GM23338 (cell line): ENCODE data around the gene DTX1. TPM values are rescaled to one million over a fixed set of nuclear protein-coding genes. Genes with fewer than 3 reads are reported as not detected.

ENCODE experiments used
- ATAC-seq: fragments of 200-7000 bp; cut with Tn5 transposase; 3 replicates; pipeline ENCODE4 v1.9.1; 2020
- DNase-seq: peaks from one replicate; pipeline ENCODE4 v3.0.0-alpha.2; 2015; ENCODE audit warnings: low spot score
- H2AFZ ChIP-seq: fragments of 200-600 bp; sonication (generic); 2 replicates; pipeline ENCODE4 v1.8.0; 2016; ENCODE audit warnings: antibody characterized with exemption, mild to moderate bottlenecking, moderate library complexity
- H3F3A ChIP-seq: fragments of 200-600 bp; sonication (generic); replicated peaks from 2 replicates; pipeline ENCODE4 v1.8.0; 2017; ENCODE audit warnings: antibody characterized with exemption, mixed run types, low read depth
- H3K27ac ChIP-seq: fragments of 200-600 bp; sonication (generic); 2 replicates; pipeline ENCODE4 v1.6.1; 2016; ENCODE audit warnings: low read depth
- H3K27me3 ChIP-seq: fragments of 200-600 bp; sonication (generic); 2 replicates; pipeline ENCODE4 v1.8.0; 2016; ENCODE audit warnings: mild to moderate bottlenecking, mixed run types, moderate library complexity; ENCODE audit not compliant: insufficient read depth
- H3K36me3 ChIP-seq: fragments of 200-600 bp; sonication (generic); 2 replicates; pipeline ENCODE4 v1.8.0; 2016; ENCODE audit warnings: mild to moderate bottlenecking; ENCODE audit not compliant: insufficient read depth
- H3K4me1 ChIP-seq: fragments of 200-600 bp; sonication (generic); 2 replicates; pipeline ENCODE4 v1.8.0; 2016; ENCODE audit warnings: mild to moderate bottlenecking, moderate library complexity; ENCODE audit not compliant: insufficient read depth
- H3K4me2 ChIP-seq: fragments of 200-600 bp; sonication (generic); 2 replicates; pipeline ENCODE4 v1.7.1; 2017; ENCODE audit warnings: mixed run types
- H3K4me3 ChIP-seq: fragments of 200-600 bp; sonication (generic); 2 replicates; pipeline ENCODE4 v1.6.1; 2016; ENCODE audit warnings: mixed run types
- H3K79me2 ChIP-seq: fragments of 200-600 bp; sonication (generic); replicated peaks from 2 replicates; pipeline ENCODE4 v1.8.0; 2017; ENCODE audit warnings: mild to moderate bottlenecking; ENCODE audit not compliant: insufficient read depth
- H3K9me2 ChIP-seq: fragments of 200-600 bp; sonication (generic); 2 replicates; pipeline ENCODE4 v1.8.0; 2017; ENCODE audit not compliant: insufficient read depth
- H4K20me1 ChIP-seq: fragments of 200-600 bp; sonication (generic); replicated peaks from 2 replicates; pipeline ENCODE4 v1.8.0; 2017; ENCODE audit warnings: mild to moderate bottlenecking; ENCODE audit not compliant: insufficient read depth
- H3K27ac Mint-ChIP-seq: 2 replicates; pipeline ENCODE4 v1.8.0; 2020; ENCODE audit warnings: inconsistent platforms, mild to moderate bottlenecking, moderate library complexity, mixed read lengths
- H3K27me3 Mint-ChIP-seq: 3 replicates; pipeline ENCODE4 v1.8.0; 2022; ENCODE audit warnings: low read depth, mild to moderate bottlenecking, moderate library complexity, mixed read lengths, inconsistent platforms; ENCODE audit not compliant: insufficient read depth, poor library complexity
- H3K36me3 Mint-ChIP-seq: 3 replicates; pipeline ENCODE4 v1.8.0; 2021; ENCODE audit warnings: low read depth, mild to moderate bottlenecking, inconsistent platforms, moderate library complexity, mixed read lengths
- H3K4me1 Mint-ChIP-seq: 3 replicates; pipeline ENCODE4 v1.8.0; 2020; ENCODE audit warnings: mild to moderate bottlenecking, inconsistent platforms, mixed read lengths
- H3K4me3 Mint-ChIP-seq: 3 replicates; pipeline ENCODE4 v1.8.0; 2021; ENCODE audit warnings: moderate library complexity, mild to moderate bottlenecking, inconsistent platforms, mixed read lengths
- H3K9me3 Mint-ChIP-seq: 3 replicates; pipeline ENCODE4 v1.8.0; 2020; ENCODE audit warnings: moderate library complexity, mild to moderate bottlenecking, inconsistent platforms, mixed read lengths
- EZH2 ChIP-seq: fragments of 200-600 bp; sonication (generic); IDR thresholded peaks from one replicate; pipeline ENCODE4 v1.8.0; 2017; ENCODE audit warnings: antibody characterized with exemption, mild to moderate bottlenecking, low read depth; ENCODE audit not compliant: unreplicated experiment
- NANOG ChIP-seq: IDR thresholded peaks from 2 replicates; pipeline ENCODE4 v1.6.1; 2016; ENCODE audit warnings: antibody characterized with exemption, borderline replicate concordance
- POLR2AphosphoS5 ChIP-seq: IDR thresholded peaks from 2 replicates; pipeline ENCODE4 v1.6.1; 2016; ENCODE audit warnings: antibody characterized with exemption, low read depth
- REST ChIP-seq: IDR thresholded peaks from one replicate; pipeline ENCODE4 v1.6.1; 2018; ENCODE audit warnings: antibody characterized with exemption; ENCODE audit not compliant: unreplicated experiment
- STAT1 ChIP-seq: IDR thresholded peaks from one replicate; pipeline ENCODE4 v1.6.1; 2016; ENCODE audit warnings: antibody characterized with exemption; ENCODE audit not compliant: unreplicated experiment
- ZNF114 ChIP-seq: fragments of 250-450 bp; sonication (Bioruptor Pico); IDR thresholded peaks from 2 replicates; pipeline ENCODE4 v1.5.0; 2020; ENCODE audit warnings: mild to moderate bottlenecking, moderate library complexity
- ZNF331 ChIP-seq: fragments of 250-450 bp; sonication (Bioruptor Pico); IDR thresholded peaks from 2 replicates; pipeline ENCODE4 v1.5.0; 2020; ENCODE audit warnings: low read depth, mild to moderate bottlenecking, moderate library complexity
- polyA plus RNA-seq: library from polyadenylated mRNA; unstranded; fragments of >200 nt; fragmentation: Nextera tagmentation; extraction: Ambion mirVana; gene quantifications from 2 replicates; pipeline ENCODE4 v1.2.1, GENCODE V29; 2016
- total RNA-seq: library from RNA; depleted of rRNA; stranded (reverse); fragments of >200 nt; shearing (Covaris generic); gene quantifications from 2 replicates; pipeline ENCODE4 v1.2.3, GENCODE V29; 2014

The DTX1 gene
- total and polyA plus RNA-seq, 2 experiments from 2014 or later = 1.6 to 9.0 TPM

- no peaks in the 10 kb centered on the region for H3K9me2 ChIP-seq
- peaks cover 36% of the 10 kb centered on the region for H3K27me3 Mint-ChIP-seq
- H3K4me3 Mint-ChIP-seq = no peak overlapping the region
- no peak overlapping the region for H2AFZ ChIP-seq
- peaks cover 6% of the 10 kb centered on the region; the same call in 1 of the 2 replicates for H3K4me1 ChIP-seq
- peaks cover 20% of the 10 kb centered on the region for H3K4me1 Mint-ChIP-seq
- no peaks in the 10 kb centered on the region for H3K36me3 ChIP-seq
- peaks cover 2% of the 10 kb centered on the region; the same call in 1 of the 2 replicates for H4K20me1 ChIP-seq
- H3F3A ChIP-seq = no peaks in the 10 kb centered on the region
- no peak overlapping the region for H3K4me2 ChIP-seq
- no peaks in the 10 kb centered on the region for H3K79me2 ChIP-seq
- no peak overlapping the region for H3K27ac Mint-ChIP-seq
- ATAC-seq = no peak
- DNase-seq = no peak
- no peak overlapping the region for H3K4me3 ChIP-seq
- peaks cover 17% of the 10 kb centered on the region for H3K27me3 ChIP-seq
- TF ChIP-seq ZNF331 (CRISPR knock-in tag) (no peak), REST (no peak), STAT1 (no peak), POLR2AphosphoS5 (no peak), NANOG (no peak), ZNF114 (CRISPR knock-in tag) (no peak), EZH2 (no peak)
- H3K27ac ChIP-seq = no peak overlapping the region
- no peaks in the 10 kb centered on the region for H3K36me3 Mint-ChIP-seq
- no peaks in the 10 kb centered on the region for H3K9me3 Mint-ChIP-seq
Observed at GRCh38 chr12:113082486-113083148, 26.1 kb downstream of the DTX1 start.

DNA sequence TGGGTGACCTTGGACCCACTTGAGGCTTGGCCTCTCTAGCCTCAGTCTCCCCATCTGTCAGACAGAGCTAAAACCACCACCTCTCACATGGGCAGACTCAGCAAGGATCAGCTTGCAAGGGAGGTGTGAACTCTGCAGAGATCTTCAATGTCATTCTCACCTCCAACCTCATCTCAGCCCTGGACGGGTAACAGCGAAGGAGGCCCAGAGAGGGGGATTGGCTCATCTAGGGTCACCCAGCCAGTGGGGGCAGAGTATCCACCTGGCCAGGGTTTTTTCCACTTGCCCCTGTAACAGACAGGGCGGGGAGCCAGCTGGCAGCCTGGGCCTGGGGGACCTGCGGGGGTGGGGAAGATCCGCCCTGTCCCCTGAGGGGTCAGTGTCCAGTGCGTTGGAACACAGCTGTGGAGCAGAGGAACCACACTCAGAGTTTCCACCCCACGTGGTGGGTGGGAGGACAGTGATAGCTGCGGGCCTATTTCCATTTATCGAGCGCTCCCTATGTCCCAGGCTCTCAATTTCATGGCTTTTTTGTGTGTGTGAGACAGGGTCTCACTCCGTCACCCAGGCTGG, 27.4 kb downstream of the DTX1 start:
- H3K4me1 Mint-ChIP-seq = peaks cover 20% of the 10 kb centered on the region
- Histone ChIP-seq H2AFZ (no peak overlapping the region), H3K36me3 (no peaks in the 10 kb centered on the region), H3K4me3 (no peak overlapping the region), H3K27me3 (peaks cover 5% of the 10 kb centered on the region), H3K4me1 (peaks cover 6% of the 10 kb centered on the region; the same call in 1 of the 2 replicates), H3K9me2 (no peaks in the 10 kb centered on the region), H4K20me1 (no peaks in the 10 kb centered on the region; the same call in 1 of the 2 replicates), H3K27ac (no peak overlapping the region), H3K79me2 (no peaks in the 10 kb centered on the region), H3F3A (no peaks in the 10 kb centered on the region), H3K4me2 (no peak overlapping the region)
- peaks cover 31% of the 10 kb centered on the region for H3K27me3 Mint-ChIP-seq
- DNase-seq = no peak
- H3K27ac Mint-ChIP-seq = no peak overlapping the region
- no peaks in the 10 kb centered on the region for H3K9me3 Mint-ChIP-seq
- H3K4me3 Mint-ChIP-seq = no peak overlapping the region
- no peak for ATAC-seq
- no peaks in the 10 kb centered on the region for H3K36me3 Mint-ChIP-seq
- no peak for TF ChIP-seq REST
